Liver (tissue), 3 donors: ENCODE measurements around the gene ABLIM1.

Experiments used
- ATF3 ChIP-seq: IDR thresholded peaks from 2 replicates; pipeline ENCODE4 v1.6.1; 2016; ENCODE audit warnings: antibody characterized with exemption
- CTCF ChIP-seq: fragments of 150-350 bp; IDR thresholded peaks from 2 replicates; pipeline ENCODE4 v1.5.1; 2017; ENCODE audit warnings: improper control_type of control experiment, low read depth, low read length; ENCODE audit not compliant: missing input control
- FOXA1 ChIP-seq: IDR thresholded peaks from 2 replicates; pipeline ENCODE4 v1.6.1; 2016; ENCODE audit warnings: antibody characterized with exemption
- GABPA ChIP-seq, 2 donors: IDR thresholded peaks in 1 of 2; conservative IDR thresholded peaks in 1 of 2; 2 replicates each; pipeline ENCODE4 v1.6.1; 2016; ENCODE audit warnings: antibody characterized with exemption in 2 of 2, mild to moderate bottlenecking in 1 of 2, moderate library complexity in 1 of 2
- MAX ChIP-seq: IDR thresholded peaks from 2 replicates; pipeline ENCODE4 v1.6.1; 2016; ENCODE audit warnings: antibody characterized with exemption
- RAD21 ChIP-seq, 2 donors: IDR thresholded peaks; 2 replicates each; pipeline ENCODE4 v1.6.1; 2016; ENCODE audit warnings: antibody characterized with exemption in 2 of 2, mild to moderate bottlenecking in 2 of 2
- REST ChIP-seq: IDR thresholded peaks from 2 replicates; pipeline ENCODE4 v1.6.1; 2016; ENCODE audit warnings: antibody characterized with exemption, mild to moderate bottlenecking
- RXRA ChIP-seq, 2 donors: IDR thresholded peaks; 2 replicates each; pipeline ENCODE4 v1.6.1; 2017 to 2018; ENCODE audit warnings: antibody characterized with exemption in 2 of 2, mild to moderate bottlenecking in 1 of 2
- SP1 ChIP-seq: IDR thresholded peaks from 2 replicates; pipeline ENCODE4 v1.6.1; 2018; ENCODE audit warnings: antibody characterized with exemption, mild to moderate bottlenecking
- TAF1 ChIP-seq: conservative IDR thresholded peaks from 2 replicates; pipeline ENCODE4 v1.6.1; 2016; ENCODE audit warnings: antibody characterized with exemption, mild to moderate bottlenecking
- YY1 ChIP-seq: IDR thresholded peaks from 2 replicates; pipeline ENCODE4 v1.6.1; 2016; ENCODE audit warnings: antibody characterized with exemption, mild to moderate bottlenecking
- donor health status: healthy.
- donor health status: healthy.

GRCh38 chr10:114477285-114477684 lies 180.8 kb downstream of the ABLIM1 start:
- TF ChIP-seq CTCF (no peak), TAF1 (no peak), REST (no peak), RAD21 (IDR thresholded peaks at IDR 0.05) (no peak), YY1 (no peak), RXRA (IDR thresholded peaks at IDR 0.05) (no peak), MAX (no peak), GABPA (IDR thresholded peaks at IDR 0.05 in 1 of 2, conservative IDR thresholded peaks at IDR 0.05 in 1 of 2) (no peak), ATF3 (no peak), FOXA1 (no peak), SP1 (no peak)
